Activated CD4-positive, alpha-beta T cell treated with anti-CD3 and anti-CD28 coated beads, Interleukin-2, Interleukin-6, amounts not matched to agents 100 ng/mL and 50 ng/mL, durations not matched to agents 16 hours and 8 hours (primary cell): ENCODE data around the gene MMP7.

Experiments used
- DNase-seq: peaks from one replicate; pipeline ENCODE4 v3.0.0-alpha.2; 2020

MMP7 gene

GRCh38 chr11:102491969-102492368 is 38.6 kb downstream of the MMP7 start:
- DNase-seq, result no peak

GRCh38 chr11:102489186-102490145 is 41.1 kb downstream of the MMP7 start:
- DNase-seq, result peak; percentile 17

GRCh38 chr11:102488208-102488607 is 42.3 kb downstream of the MMP7 start:
- no peak for DNase-seq

GRCh38 chr11:102487214-102487613 is 43.3 kb downstream of the MMP7 start:
- no peak for DNase-seq

GRCh38 chr11:102486584-102486983 is 44.0 kb downstream of the MMP7 start:
- no peak for DNase-seq

GRCh38 chr11:102485095-102485722 is 45.3 kb downstream of the MMP7 start:
- DNase-seq, result no peak

GRCh38 chr11:102482433-102482832 is 48.1 kb downstream of the MMP7 start:
- DNase-seq, result no peak

- DNase-seq, result no peak
Measured at GRCh38 chr11:102479733-102480132, 50.8 kb downstream of the MMP7 start.

GRCh38 chr11:102478673-102479299 is 51.8 kb downstream of the MMP7 start:
- DNase-seq, result no peak

GRCh38 chr11:102476812-102477211 is 53.7 kb downstream of the MMP7 start:
- peak; percentile 56 for DNase-seq

- no peak for DNase-seq
Measured at GRCh38 chr11:102476069-102476468, 54.5 kb downstream of the MMP7 start.

GRCh38 chr11:102473543-102473942 is 57.0 kb downstream of the MMP7 start:
- DNase-seq, result no peak

- DNase-seq, result no peak
Measured at GRCh38 chr11:102472127-102472526, 58.4 kb downstream of the MMP7 start.

GRCh38 chr11:102471474-102471873 is 59.1 kb downstream of the MMP7 start:
- DNase-seq, result no peak
